Stimulated activated naive CD8-positive, alpha-beta T cell treated with anti-CD3 and anti-CD28 coated beads, Interleukin-15, Interleukin-2, amounts not matched to agents 100 ng/mL and 50 ng/mL, for 24 hours (primary cell): ENCODE results near the gene MACIR.
A peak's percentile ranks its signal among the peaks of the same experiment; 100 is the strongest.
"Not testable (repeated sequence)": the region's sequence is repeated elsewhere in the genome, so short reads cannot be mapped to it uniquely, and the experiment has no call there.

ENCODE experiments used
- H3K27ac Mint-ChIP-seq: one replicate; pipeline ENCODE4 v1.8.0; 2021; ENCODE audit warnings: mild to moderate bottlenecking, mixed read lengths
- H3K27me3 Mint-ChIP-seq: one replicate; pipeline ENCODE4 v1.8.0; 2021; ENCODE audit warnings: mixed read lengths
- H3K36me3 Mint-ChIP-seq: one replicate; pipeline ENCODE4 v1.8.0; 2021; ENCODE audit warnings: low read depth, mixed read lengths
- H3K4me1 Mint-ChIP-seq: one replicate; pipeline ENCODE4 v1.8.0; 2021; ENCODE audit warnings: low read depth, mixed read lengths
- H3K4me3 Mint-ChIP-seq: one replicate; pipeline ENCODE4 v1.8.0; 2021; ENCODE audit warnings: mild to moderate bottlenecking, mixed read lengths
- H3K9me3 Mint-ChIP-seq: one replicate; pipeline ENCODE4 v1.8.0; 2021; ENCODE audit warnings: mixed read lengths

The MACIR gene

GRCh38 chr5:103258368-103258956 is at the start of gene MACIR:
Gene MACIR (plus strand): TSS chr5:103258763. CDS start chr5:103275920, 17,157 bp downstream.
- peaks cover 36% of the 10 kb centered on the region for H3K4me1 Mint-ChIP-seq
- peak within 1 kb of the TSS; percentile 85 for H3K27ac Mint-ChIP-seq
- peak within 1 kb of the TSS; percentile 94 for H3K4me3 Mint-ChIP-seq
- peaks cover 4% of the 10 kb centered on the region for H3K36me3 Mint-ChIP-seq
- H3K9me3 Mint-ChIP-seq = no peaks in the 10 kb centered on the region
- H3K27me3 Mint-ChIP-seq = peaks cover 3% of the 10 kb centered on the region

DNA sequence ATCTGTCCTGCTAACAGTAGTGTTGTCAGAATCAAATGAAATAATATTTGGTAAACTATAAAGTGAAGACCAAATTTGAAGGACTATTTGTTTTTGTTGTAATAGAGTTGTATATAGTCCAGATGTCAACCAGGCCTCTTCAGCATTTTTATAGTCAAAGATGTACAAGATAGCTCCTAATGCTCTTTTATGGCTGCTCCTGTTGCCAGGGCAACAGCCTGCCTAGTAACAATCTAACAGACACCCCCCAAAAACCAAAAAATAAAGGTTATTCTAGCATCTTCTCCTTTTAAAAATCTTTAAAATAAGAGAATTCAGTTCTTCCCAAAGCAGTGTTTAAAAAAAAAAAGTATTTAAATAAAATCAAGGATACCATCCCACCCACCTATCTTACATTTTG is 49.5 kb upstream of the MACIR start:
- Mint-ChIP-seq H3K9me3 (peaks cover 5% of the 10 kb centered on the region), H3K4me3 (no peak overlapping the region), H3K27me3 (no peaks in the 10 kb centered on the region), H3K27ac (no peak overlapping the region), H3K4me1 (peaks cover 32% of the 10 kb centered on the region), H3K36me3 (peaks cover 28% of the 10 kb centered on the region)

DNA sequence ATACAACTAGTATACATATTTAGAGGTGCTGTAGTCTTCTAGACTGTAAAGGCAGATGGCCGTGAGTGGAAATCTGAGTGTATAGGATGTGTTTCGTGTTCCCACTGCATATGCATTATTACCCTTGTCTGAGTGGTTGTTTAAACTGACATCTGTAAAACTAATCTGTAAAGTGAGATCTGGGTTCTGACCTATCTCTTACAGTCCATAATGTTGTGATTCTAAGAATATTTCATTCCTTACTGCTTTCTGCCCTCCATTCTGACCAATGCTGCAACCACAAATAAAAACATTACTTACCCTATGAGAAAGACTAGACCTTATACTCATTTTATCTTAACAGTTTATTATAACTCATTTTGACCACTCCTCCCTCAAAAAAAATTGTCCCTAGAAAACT is 47.6 kb upstream of the MACIR start:
- no peak overlapping the region for H3K27ac Mint-ChIP-seq
- H3K4me3 Mint-ChIP-seq = no peak overlapping the region
- H3K4me1 Mint-ChIP-seq = peaks cover 32% of the 10 kb centered on the region
- H3K36me3 Mint-ChIP-seq = peaks cover 12% of the 10 kb centered on the region
- no peaks in the 10 kb centered on the region for H3K27me3 Mint-ChIP-seq
- H3K9me3 Mint-ChIP-seq = no peaks in the 10 kb centered on the region

- Mint-ChIP-seq H3K4me1 (peaks cover 35% of the 10 kb centered on the region), H3K27ac (no peak overlapping the region), H3K9me3 (no peaks in the 10 kb centered on the region), H3K36me3 (peaks cover 5% of the 10 kb centered on the region), H3K4me3 (no peak overlapping the region), H3K27me3 (no peaks in the 10 kb centered on the region)
These were observed 46.7 kb upstream of the MACIR start for GRCh38 chr5:103211576-103212561.

GRCh38 chr5:103216137-103216536 is 42.4 kb upstream of the MACIR start:
- peak overlapping the region; percentile 14 for H3K27ac Mint-ChIP-seq
- H3K4me3 Mint-ChIP-seq = no peak overlapping the region
- no peaks in the 10 kb centered on the region for H3K9me3 Mint-ChIP-seq
- peaks cover 15% of the 10 kb centered on the region for H3K4me1 Mint-ChIP-seq
- no peaks in the 10 kb centered on the region for H3K27me3 Mint-ChIP-seq
- H3K36me3 Mint-ChIP-seq = no peaks in the 10 kb centered on the region

GRCh38 chr5:103216697-103217096 is 41.9 kb upstream of the MACIR start:
- H3K9me3 Mint-ChIP-seq = no peaks in the 10 kb centered on the region
- H3K27me3 Mint-ChIP-seq = no peaks in the 10 kb centered on the region
- no peak overlapping the region for H3K4me3 Mint-ChIP-seq
- no peak overlapping the region for H3K27ac Mint-ChIP-seq
- no peaks in the 10 kb centered on the region for H3K36me3 Mint-ChIP-seq
- peaks cover 9% of the 10 kb centered on the region for H3K4me1 Mint-ChIP-seq

DNA sequence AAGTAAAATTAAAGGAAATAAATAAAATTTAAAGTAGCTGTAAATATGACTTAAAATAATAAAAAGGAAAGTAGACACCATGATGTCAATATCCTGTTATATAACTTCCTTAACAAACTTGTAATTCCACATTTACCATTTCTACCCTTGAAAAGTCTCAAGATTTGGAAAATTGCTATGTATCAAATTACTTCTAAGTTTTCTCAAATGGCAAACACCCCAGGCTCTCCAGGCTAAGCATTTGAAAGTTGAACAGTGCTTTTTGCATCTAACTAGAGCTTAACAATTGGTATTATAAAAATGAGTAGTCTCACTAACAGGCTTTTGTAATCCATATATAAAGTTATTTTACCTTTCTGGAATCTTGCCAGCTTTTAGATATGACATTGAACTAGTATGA is 41.5 kb upstream of the MACIR start:
- no peaks in the 10 kb centered on the region for H3K36me3 Mint-ChIP-seq
- no peak overlapping the region for H3K27ac Mint-ChIP-seq
- no peaks in the 10 kb centered on the region for H3K9me3 Mint-ChIP-seq
- no peaks in the 10 kb centered on the region for H3K27me3 Mint-ChIP-seq
- H3K4me1 Mint-ChIP-seq = peaks cover 5% of the 10 kb centered on the region
- no peak overlapping the region for H3K4me3 Mint-ChIP-seq

DNA sequence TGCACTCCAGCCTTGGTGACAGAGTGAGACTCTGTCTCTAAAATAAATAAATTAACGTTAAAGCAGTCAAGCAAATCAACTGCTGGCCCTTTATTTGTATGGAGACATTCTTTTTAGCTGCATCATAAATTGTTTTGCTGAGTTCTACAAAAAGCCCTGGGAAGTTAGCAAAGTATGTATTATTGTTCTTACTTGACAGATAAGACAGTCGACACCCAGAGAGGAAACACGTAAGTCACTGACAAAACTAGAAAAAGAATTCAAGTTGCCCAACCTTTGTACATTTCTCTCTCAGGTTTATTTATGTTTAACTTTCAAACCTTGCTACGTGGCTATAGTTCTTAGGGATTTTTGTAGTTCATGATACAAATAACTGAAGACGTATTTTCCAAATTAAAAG is 40.4 kb upstream of the MACIR start:
- Mint-ChIP-seq H3K27ac (no peak overlapping the region), H3K4me3 (no peak overlapping the region), H3K4me1 (peaks cover 3% of the 10 kb centered on the region), H3K27me3 (no peaks in the 10 kb centered on the region), H3K36me3 (no peaks in the 10 kb centered on the region), H3K9me3 (no peaks in the 10 kb centered on the region)

GRCh38 chr5:103219074-103219473 is 39.5 kb upstream of the MACIR start:
- not testable (repeated sequence) for H3K27ac Mint-ChIP-seq, H3K4me1 Mint-ChIP-seq, H3K9me3 Mint-ChIP-seq, H3K36me3 Mint-ChIP-seq, H3K4me3 Mint-ChIP-seq, H3K27me3 Mint-ChIP-seq

DNA sequence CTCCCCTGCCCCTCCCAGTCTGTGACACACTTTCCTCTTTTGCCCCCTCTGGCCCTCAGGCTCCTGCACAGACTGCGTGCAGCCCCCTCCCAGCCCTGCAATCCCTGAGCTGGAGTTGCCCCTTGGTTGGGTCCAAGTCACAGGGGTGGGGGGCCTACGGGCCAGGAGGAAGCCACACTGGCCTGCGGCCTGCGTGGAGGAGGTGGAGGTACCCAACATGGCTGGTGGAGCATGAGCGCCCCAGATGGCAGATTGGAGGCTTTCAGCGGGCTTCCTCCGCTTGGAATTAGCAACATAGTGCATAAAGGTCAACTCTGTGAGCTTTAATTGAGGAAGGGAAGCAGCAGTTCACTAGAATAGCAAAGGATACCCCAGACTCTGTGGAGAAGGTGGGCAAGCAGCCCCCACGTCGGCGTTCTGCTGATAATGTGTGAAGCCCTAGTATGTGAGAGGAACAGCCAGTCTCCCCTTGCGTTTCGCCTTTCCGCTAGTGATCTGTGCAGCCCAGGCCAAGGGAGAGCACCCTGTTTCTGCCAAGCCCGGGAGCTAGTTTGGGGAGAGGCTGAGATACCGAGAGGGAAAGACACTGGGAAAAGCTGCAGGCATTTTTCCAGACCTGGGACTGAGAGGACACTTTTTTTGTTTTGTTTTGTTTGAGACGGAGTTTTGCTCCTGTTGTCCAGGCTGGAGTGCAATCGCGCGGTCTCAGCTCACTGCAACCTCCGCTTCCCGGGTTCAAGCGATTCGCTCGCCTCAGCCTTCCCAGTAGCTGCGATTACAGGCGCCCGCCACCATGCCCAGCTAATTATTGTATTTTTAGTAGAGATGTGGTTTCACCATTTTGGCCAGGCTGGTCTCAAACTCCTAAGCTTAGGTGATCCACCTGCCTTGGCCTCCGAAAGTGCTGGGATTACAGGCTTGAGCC is 35.3 kb upstream of the MACIR start:
- no peaks in the 10 kb centered on the region for H3K4me1 Mint-ChIP-seq
- H3K27ac Mint-ChIP-seq = no peak overlapping the region
- H3K36me3 Mint-ChIP-seq = no peaks in the 10 kb centered on the region
- H3K4me3 Mint-ChIP-seq = no peak overlapping the region
- H3K27me3 Mint-ChIP-seq = peaks cover 25% of the 10 kb centered on the region
- no peaks in the 10 kb centered on the region for H3K9me3 Mint-ChIP-seq

- no peaks in the 10 kb centered on the region for H3K4me1 Mint-ChIP-seq
- no peaks in the 10 kb centered on the region for H3K9me3 Mint-ChIP-seq
- H3K4me3 Mint-ChIP-seq = no peak overlapping the region
- no peak overlapping the region for H3K27ac Mint-ChIP-seq
- no peaks in the 10 kb centered on the region for H3K36me3 Mint-ChIP-seq
- H3K27me3 Mint-ChIP-seq = peaks cover 33% of the 10 kb centered on the region
These were observed 34.3 kb upstream of the MACIR start for GRCh38 chr5:103224118-103224893.

DNA sequence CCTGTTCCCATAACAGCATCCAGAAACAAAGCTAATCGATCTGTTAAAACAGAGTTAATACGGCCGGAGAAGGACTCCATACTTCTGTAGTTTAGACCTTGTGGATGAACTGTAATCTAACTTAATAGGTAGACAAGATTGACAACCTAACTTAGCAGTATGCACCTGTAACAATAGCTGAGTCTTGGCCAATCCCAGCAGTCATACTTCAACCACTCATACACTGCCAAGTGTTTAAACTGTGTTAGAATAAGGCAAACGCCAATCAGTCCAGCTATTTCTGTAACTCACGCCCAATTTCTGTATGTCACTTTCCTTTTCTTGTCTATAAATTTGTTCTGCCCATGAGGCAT is 33.7 kb upstream of the MACIR start:
- no peaks in the 10 kb centered on the region for H3K9me3 Mint-ChIP-seq
- peaks cover 33% of the 10 kb centered on the region for H3K27me3 Mint-ChIP-seq
- H3K4me1 Mint-ChIP-seq = no peaks in the 10 kb centered on the region
- H3K27ac Mint-ChIP-seq = no peak overlapping the region
- H3K4me3 Mint-ChIP-seq = no peak overlapping the region
- H3K36me3 Mint-ChIP-seq = no peaks in the 10 kb centered on the region

DNA sequence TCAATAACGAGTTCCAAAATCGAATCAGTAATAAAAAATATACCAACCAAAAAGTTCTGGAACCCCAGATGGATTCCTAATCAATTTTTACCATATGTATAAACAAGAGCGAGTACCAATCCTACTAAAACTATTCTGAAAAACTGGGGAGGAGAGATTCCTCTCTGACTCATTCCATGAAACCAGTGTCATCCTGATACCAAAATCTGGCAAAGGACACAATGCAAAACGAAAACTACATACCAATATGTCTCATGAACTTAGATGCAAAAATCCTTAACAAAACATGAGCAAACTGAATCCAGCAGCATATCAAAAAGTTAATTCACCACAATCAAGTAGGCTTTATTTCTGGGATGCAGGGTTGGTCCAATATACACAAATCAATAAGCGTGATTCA is 30.5 kb upstream of the MACIR start:
- H3K36me3 Mint-ChIP-seq = no peaks in the 10 kb centered on the region

DNA sequence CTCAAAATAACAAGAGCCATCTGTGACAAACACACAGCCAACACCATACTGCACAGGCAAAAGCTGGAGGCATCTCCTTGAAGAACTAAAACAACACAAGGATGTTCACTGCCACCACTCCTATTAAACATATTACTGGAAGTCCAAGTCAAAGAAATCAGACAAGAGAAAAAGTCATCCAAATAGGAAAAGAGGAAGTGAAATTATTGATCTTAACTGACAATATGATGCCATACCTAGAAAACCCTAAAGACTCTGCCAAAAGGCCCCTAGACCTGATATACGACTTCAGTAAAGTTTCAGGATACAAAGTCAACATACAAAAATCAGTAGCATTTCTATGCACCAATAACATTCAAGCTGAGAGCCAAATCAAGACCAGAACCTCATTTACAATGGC is 30.0 kb upstream of the MACIR start:
- Mint-ChIP-seq H3K9me3 (no peaks in the 10 kb centered on the region), H3K4me1 (no peaks in the 10 kb centered on the region), H3K4me3 (no peak overlapping the region), H3K36me3 (no peaks in the 10 kb centered on the region), H3K27ac (no peak overlapping the region), H3K27me3 (peaks cover 33% of the 10 kb centered on the region)

More for the DNA sequence above, 30.5 kb upstream of the MACIR start:
- Mint-ChIP-seq H3K4me1 (no peaks in the 10 kb centered on the region), H3K27me3 (peaks cover 33% of the 10 kb centered on the region), H3K27ac (no peak overlapping the region), H3K4me3 (no peak overlapping the region), H3K9me3 (no peaks in the 10 kb centered on the region)
